ENCODE data around the gene GLYR1. TPM values are rescaled to one million over a fixed set of nuclear protein-coding genes. Genes with fewer than 3 reads are reported as not detected.

GLYR1 gene
- total and polyA plus RNA-seq, 5 donors = 56.1 to 84.4 (median 79.3) TPM

DNA sequence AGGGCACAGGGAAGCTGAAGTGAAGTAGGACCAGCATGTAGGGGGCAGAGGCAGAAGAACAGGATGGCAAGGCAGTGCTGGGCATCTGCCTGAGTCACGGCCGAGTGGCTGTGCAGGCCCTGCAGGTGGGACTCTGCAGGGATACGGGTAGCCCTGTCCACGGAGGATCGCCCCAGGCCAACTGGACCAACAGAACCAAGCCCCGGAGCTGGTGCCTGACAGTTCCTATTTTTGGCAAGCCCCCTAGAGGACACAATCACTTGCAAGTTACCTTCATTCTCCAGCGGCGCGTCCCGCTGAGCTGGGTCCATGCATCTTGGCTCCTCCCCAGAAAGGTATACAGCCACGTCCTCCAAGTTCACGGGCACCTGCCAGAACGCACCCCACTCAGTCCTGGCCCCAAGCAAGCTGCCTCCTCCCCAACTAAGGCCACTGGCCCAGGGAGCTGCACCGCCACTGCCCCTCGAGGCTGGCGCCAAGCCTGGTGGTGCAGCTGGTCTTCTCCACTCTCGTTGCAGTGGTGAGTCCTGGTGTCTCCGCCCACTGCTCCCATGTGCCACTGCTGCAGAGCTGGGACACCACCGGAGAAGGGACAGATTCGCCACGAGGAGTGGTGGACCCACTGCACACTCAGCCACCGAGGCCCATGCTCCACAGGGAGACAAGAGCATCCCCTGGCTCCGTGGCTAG is 86.7 kb downstream of the GLYR1 start:
- Histone ChIP-seq H3K27me3 (ENCODE audit: control insufficient read depth, insufficient read depth) (no peaks in the 10 kb centered on the region), H3K4me3 (ENCODE audit: low read length) (no peak overlapping the region), H3K4me1 (ENCODE audit: control insufficient read depth, insufficient read depth, low read length) (no peaks in the 10 kb centered on the region), H3K9me3 (ENCODE audit: control insufficient read depth, low read length) (no peaks in the 10 kb centered on the region), H3K27ac (ENCODE audit: low read length) (no peak overlapping the region)
- WGBS = 90% methylated on average over 23 of the region's 23 CpGs
- ATAC-seq (no peak), DNase-seq (peak in 2 of 3 donors; percentile 34 to 43)
- intact Hi-C loops (cut with DNase I) = no loop called here

- H3K4me1 ChIP-seq (ENCODE audit: control insufficient read depth, insufficient read depth, low read length) = no peaks in the 10 kb centered on the region
- H3K27ac ChIP-seq (ENCODE audit: low read length) = no peak overlapping the region
- DNase-seq = no peak
- H3K4me3 ChIP-seq (ENCODE audit: low read length) = no peak overlapping the region
- no peaks in the 10 kb centered on the region for H3K27me3 ChIP-seq (ENCODE audit: control insufficient read depth, insufficient read depth)
- 98% methylated on average over 6 of the region's 6 CpGs for WGBS
- intact Hi-C loops (cut with DNase I) = no loop called here
- ATAC-seq = no peak
- no peaks in the 10 kb centered on the region for H3K9me3 ChIP-seq (ENCODE audit: control insufficient read depth, low read length)
Measured at GRCh38 chr16:4755687-4756086, 91.4 kb downstream of the GLYR1 start.

- WGBS = 100% methylated on average over 4 of the region's 4 CpGs
- H3K27ac ChIP-seq (ENCODE audit: low read length) = no peak overlapping the region
- peak in 2 of 3 donors; percentile 4 to 23 for DNase-seq
- no peak overlapping the region for H3K4me3 ChIP-seq (ENCODE audit: low read length)
- intact Hi-C loops (cut with DNase I) = no loop called here
- no peak for ATAC-seq
- H3K9me3 ChIP-seq (ENCODE audit: control insufficient read depth, low read length) = no peaks in the 10 kb centered on the region
- no peaks in the 10 kb centered on the region for H3K27me3 ChIP-seq (ENCODE audit: control insufficient read depth, insufficient read depth)
- no peaks in the 10 kb centered on the region for H3K4me1 ChIP-seq (ENCODE audit: control insufficient read depth, insufficient read depth, low read length)
Measured at GRCh38 chr16:4754865-4755264, 92.2 kb downstream of the GLYR1 start.

- no peak overlapping the region for H3K27ac ChIP-seq (ENCODE audit: low read length)
- intact Hi-C loops (cut with DNase I) = no loop called here
- H3K27me3 ChIP-seq (ENCODE audit: control insufficient read depth, insufficient read depth) = no peaks in the 10 kb centered on the region
- no peaks in the 10 kb centered on the region for H3K9me3 ChIP-seq (ENCODE audit: control insufficient read depth, low read length)
- H3K4me1 ChIP-seq (ENCODE audit: control insufficient read depth, insufficient read depth, low read length) = no peaks in the 10 kb centered on the region
- ATAC-seq (no peak), DNase-seq (peak in 2 of 3 donors; percentile 4 to 16)
- WGBS = 95% methylated on average over 11 of the region's 11 CpGs
- no peak overlapping the region for H3K4me3 ChIP-seq (ENCODE audit: low read length)
Measured at GRCh38 chr16:4753227-4753626, 93.9 kb downstream of the GLYR1 start.

Other genes starting within 250 kb of the GLYR1 start
- 10 to 100 TPM; 22.3 to 28.7 (median 25.7) TPM for gene UBALD1, start 232.4 kb downstream of the GLYR1 start, total RNA-seq
- 30.1 TPM for gene UBALD1, start 232.4 kb downstream of the GLYR1 start, polyA plus RNA-seq
- gene MGRN1, start 222.5 kb downstream of the GLYR1 start, total RNA-seq = 10 to 100 TPM; 37.0 to 49.9 (median 41.2) TPM
- 22.0 TPM for gene MGRN1, start 222.5 kb downstream of the GLYR1 start, polyA plus RNA-seq
- 10 to 100 TPM; 30.5 to 55.2 (median 42.5) TPM for gene NUDT16L1, start 153.7 kb downstream of the GLYR1 start, total RNA-seq
- 62.3 TPM for gene NUDT16L1, start 153.7 kb downstream of the GLYR1 start, polyA plus RNA-seq
- gene ANKS3, start 113.0 kb downstream of the GLYR1 start, total RNA-seq = 10 to 100 TPM in 3 of 4 donors, 1 to 10 TPM in 1; 8.9 to 13.5 (median 11.4) TPM
- 11.0 TPM for gene ANKS3, start 113.0 kb downstream of the GLYR1 start, polyA plus RNA-seq
- gene DNAAF8, start 112.8 kb downstream of the GLYR1 start, total RNA-seq = under 1 TPM in 3 of 4 donors, not detected in 1; 0.28 to 0.49 (median 0.38) TPM
- gene DNAAF8, start 112.8 kb downstream of the GLYR1 start, polyA plus RNA-seq = 1.3 TPM
- gene ZNF500, start 80.1 kb downstream of the GLYR1 start, total RNA-seq = 10 to 100 TPM in 1 of 4 donors, 1 to 10 TPM in 3; 6.8 to 10.7 (median 8.6) TPM
- gene ZNF500, start 80.1 kb downstream of the GLYR1 start, polyA plus RNA-seq = 7.2 TPM
- under 1 TPM in 1 of 4 donors, not detected in 3; 0.64 TPM for gene SEPTIN12, start 58.9 kb downstream of the GLYR1 start, total RNA-seq
- gene SEPTIN12, start 58.9 kb downstream of the GLYR1 start, polyA plus RNA-seq = not detected
- gene SMIM22, start 51.9 kb downstream of the GLYR1 start, total RNA-seq = not detected
- not detected for gene SMIM22, start 51.9 kb downstream of the GLYR1 start, polyA plus RNA-seq
- 10 to 100 TPM; 55.0 to 76.4 (median 65.3) TPM for gene ROGDI, start 44.7 kb downstream of the GLYR1 start, total RNA-seq
- 86.3 TPM for gene ROGDI, start 44.7 kb downstream of the GLYR1 start, polyA plus RNA-seq
- gene UBN1, start 193 bp upstream of the GLYR1 start, total RNA-seq = 10 to 100 TPM; 24.4 to 30.4 (median 27.4) TPM
- gene UBN1, start 193 bp upstream of the GLYR1 start, polyA plus RNA-seq = 16.5 TPM
- gene PPL, start 89.9 kb upstream of the GLYR1 start, total RNA-seq = 10 to 100 TPM in 2 of 4 donors, 1 to 10 TPM in 2; 3.9 to 19.1 (median 8.4) TPM
- 5.0 TPM for gene PPL, start 89.9 kb upstream of the GLYR1 start, polyA plus RNA-seq
- gene SEC14L5, start 111.0 kb upstream of the GLYR1 start, total RNA-seq = 1 to 10 TPM in 3 of 4 donors, under 1 TPM in 1; 0.57 to 3.8 (median 2.1) TPM
- 1.4 TPM for gene SEC14L5, start 111.0 kb upstream of the GLYR1 start, polyA plus RNA-seq
- gene NAGPA, start 186.6 kb upstream of the GLYR1 start, total RNA-seq = 10 to 100 TPM in 1 of 4 donors, 1 to 10 TPM in 3; 6.0 to 10.0 (median 7.8) TPM
- 5.3 TPM for gene NAGPA, start 186.6 kb upstream of the GLYR1 start, polyA plus RNA-seq
- 1 to 10 TPM; 3.2 to 9.7 (median 6.8) TPM for gene C16orf89, start 218.7 kb upstream of the GLYR1 start, total RNA-seq
- 10.9 TPM for gene C16orf89, start 218.7 kb upstream of the GLYR1 start, polyA plus RNA-seq
- gene ALG1, start 224.6 kb upstream of the GLYR1 start, total RNA-seq = 10 to 100 TPM in 2 of 4 donors, 1 to 10 TPM in 2; 9.3 to 11.4 (median 10.1) TPM
- 8.0 TPM for gene ALG1, start 224.6 kb upstream of the GLYR1 start, polyA plus RNA-seq

Measured in right cardiac atrium (tissue), 5 donors.